Small intestine (tissue), 7 donors: Measurements from ENCODE around the gene MRPL4. TPM values are rescaled to one million over a fixed set of nuclear protein-coding genes. Genes with fewer than 3 reads are reported as not detected.
"Not testable (repeated sequence)": the region's sequence is repeated elsewhere in the genome, so short reads cannot be mapped to it uniquely, and the experiment has no call there.

Experiments used
- DNase-seq, 2 donors: peaks; one replicate each; pipeline versions ENCODE4 v3.0.0 to v3.0.0-alpha.2; 2013
- FAIRE-seq: peaks from 2 replicates; lab custom pipeline; 2012; peaks lifted over from hg19 to GRCh38; lab: Jason Lieb, UNC
- H3K27ac ChIP-seq, 3 donors: one replicate each; pipeline ENCODE4 v1.5.1; 2013; ENCODE audit warnings: low read length in 2 of 3, mild to moderate bottlenecking in 2 of 3, control low read depth in 1 of 3, inconsistent platforms in 1 of 3, low read depth in 1 of 3, moderate library complexity in 1 of 3
- H3K27me3 ChIP-seq, 3 donors: one replicate each; pipeline ENCODE4 v1.6.1; 2013; ENCODE audit warnings: low read length in 3 of 3, inconsistent platforms in 1 of 3; ENCODE audit not compliant: control insufficient read depth in 3 of 3, insufficient read depth in 3 of 3
- H3K36me3 ChIP-seq, 3 donors: one replicate each; pipeline ENCODE4 v1.6.1; 2013; ENCODE audit warnings: low read length in 3 of 3, inconsistent platforms in 1 of 3, low read depth in 1 of 3, mild to moderate bottlenecking in 1 of 3, moderate library complexity in 1 of 3; ENCODE audit not compliant: control insufficient read depth in 3 of 3, insufficient read depth in 2 of 3
- H3K4me1 ChIP-seq, 3 donors: one replicate each; pipeline ENCODE4 v1.6.1; 2013; ENCODE audit warnings: low read length in 2 of 3, inconsistent platforms in 1 of 3, low read depth in 1 of 3, mild to moderate bottlenecking in 1 of 3, moderate library complexity in 1 of 3; ENCODE audit not compliant: control insufficient read depth in 3 of 3, insufficient read depth in 2 of 3
- H3K4me3 ChIP-seq, 3 donors: one replicate each; pipeline ENCODE4 v1.5.1; 2013; ENCODE audit warnings: low read length in 3 of 3, control low read depth in 1 of 3, inconsistent platforms in 1 of 3, low read depth in 1 of 3, mild to moderate bottlenecking in 1 of 3, moderate library complexity in 1 of 3
- H3K9me3 ChIP-seq, 2 donors: one replicate each; pipeline ENCODE4 v1.6.1; 2013; ENCODE audit warnings: low read depth in 1 of 2, low read length in 1 of 2; ENCODE audit not compliant: control insufficient read depth in 2 of 2, insufficient read depth in 1 of 2
- WGBS, 3 donors: extraction: QIAGEN DNeasy Blood & Tissue Kit; methylation state at CpG; one replicate each; pipeline ENCODE4 v1.1.7; 2013; 5-methylcytosine and 5-hydroxymethylcytosine counted together
- polyA plus RNA-seq, 4 donors: library from polyadenylated mRNA; stranded (reverse) in 3 of 4; unstranded in 1 of 4; fragments of 200-250 nt in 3 of 4; fragments of 120-200 nt in 1 of 4; gene quantifications; one replicate each; pipeline versions ENCODE4 v1.2.1 to v1.2.3, GENCODE V29; 2013
- donor health status: healthy with polysubstance abuse.
- donor health status: control.
- donor health status: control.
- donor health status: Bipolar disorder and iron deficiency.
- donor health status: healthy.

MRPL4 gene
- polyA plus RNA-seq, 4 donors: 35.0 to 85.8 (median 48.0) TPM

- 2 to 4% (median 4%) methylated on average over 45 to 51 of the region's 51 CpGs for WGBS, 3 donors
- peak within 1 kb of the TSS; percentile 67 to 93 (median 79) for H3K27ac ChIP-seq
- H3K36me3 ChIP-seq: peaks cover 0 to 7% (median 3%) of the 10 kb centered on the region in 3 donors
- DNase-seq: peak; percentile 52 to 92
- peak within 1 kb of the TSS; percentile 52 to 63 (median 61) for H3K4me3 ChIP-seq
- peaks cover 0 to 17% (median 0%) of the 10 kb centered on the region in 3 donors for H3K4me1 ChIP-seq
- H3K27me3 ChIP-seq: peaks cover 0 to 29% (median 0%) of the 10 kb centered on the region in 3 donors
- no peaks in the 10 kb centered on the region for H3K9me3 ChIP-seq
- FAIRE-seq: no peak
Observed at GRCh38 chr19:10270616-10271394, 18.8 kb downstream of the MRPL4 start, which contains the start of gene ICAM1. Gene ICAM1 (plus strand): TSS chr19:10271120. CDS start chr19:10271160, 40 bp downstream.

- no peaks in the 10 kb centered on the region for H3K9me3 ChIP-seq
- peaks cover 0 to 17% (median 0%) of the 10 kb centered on the region in 3 donors for H3K4me1 ChIP-seq
- WGBS, 3 donors: 15 to 25% (median 15%) methylated on average over 12 of the region's 12 CpGs
- FAIRE-seq (no peak), DNase-seq (peak in 1 of 2 donors; percentile 40)
- H3K4me3 ChIP-seq: peak overlapping the region; percentile 52 to 63 (median 61)
- H3K27ac ChIP-seq: peak overlapping the region in 2 of 3 donors; percentile 16 to 93
- H3K27me3 ChIP-seq: peaks cover 0 to 29% (median 0%) of the 10 kb centered on the region in 3 donors
- H3K36me3 ChIP-seq: peaks cover 0 to 7% (median 3%) of the 10 kb centered on the region in 3 donors
Observed at GRCh38 chr19:10271543-10272086, 19.6 kb downstream of the MRPL4 start.

GRCh38 chr19:10274589-10274988 lies 22.6 kb downstream of the MRPL4 start:
- FAIRE-seq: no peak
- WGBS, 3 donors: 83 to 89% (median 87%) methylated on average over 10 of the region's 10 CpGs

GRCh38 chr19:10277795-10278589 lies 26.0 kb downstream of the MRPL4 start:
- Histone ChIP-seq H3K36me3 (peaks cover 0 to 11% (median 3%) of the 10 kb centered on the region in 3 donors), H3K27me3 (peaks cover 0 to 5% (median 0%) of the 10 kb centered on the region in 3 donors), H3K27ac (no peak overlapping the region), H3K9me3 (no peaks in the 10 kb centered on the region), H3K4me1 (no peaks in the 10 kb centered on the region), H3K4me3 (no peak overlapping the region)
- DNase-seq (no peak), FAIRE-seq (no peak)
- 85 to 90% (median 87%) methylated on average over 9 of the region's 9 CpGs for WGBS, 3 donors

More at GRCh38 chr19:10274589-10274988, 22.6 kb downstream of the MRPL4 start:
- Histone ChIP-seq H3K36me3 (peaks cover 0 to 9% (median 3%) of the 10 kb centered on the region in 3 donors), H3K27ac (no peak overlapping the region), H3K27me3 (peaks cover 0 to 33% (median 0%) of the 10 kb centered on the region in 3 donors), H3K9me3 (no peaks in the 10 kb centered on the region), H3K4me1 (peaks cover 0 to 16% (median 0%) of the 10 kb centered on the region in 3 donors), H3K4me3 (no peak overlapping the region)
- DNase-seq: no peak

GRCh38 chr19:10278935-10279334 lies 26.9 kb downstream of the MRPL4 start:
- Histone ChIP-seq H3K4me1 (no peaks in the 10 kb centered on the region), H3K27ac (no peak overlapping the region), H3K9me3 (no peaks in the 10 kb centered on the region), H3K27me3 (peaks cover 0 to 5% (median 0%) of the 10 kb centered on the region in 3 donors), H3K4me3 (no peak overlapping the region), H3K36me3 (peaks cover 0 to 19% (median 3%) of the 10 kb centered on the region in 3 donors)
- DNase-seq (no peak), FAIRE-seq (no peak)
- WGBS, 3 donors: 96 to 100% (median 99%) methylated on average over 1 of the region's 1 CpG

GRCh38 chr19:10279737-10280442 lies 27.9 kb downstream of the MRPL4 start:
- Histone ChIP-seq H3K36me3 (peaks cover 0 to 25% (median 4%) of the 10 kb centered on the region in 3 donors), H3K4me1 (no peaks in the 10 kb centered on the region), H3K27me3 (peaks cover 0 to 5% (median 0%) of the 10 kb centered on the region in 3 donors), H3K9me3 (no peaks in the 10 kb centered on the region), H3K4me3 (no peak overlapping the region), H3K27ac (no peak overlapping the region)
- FAIRE-seq: no peak
- no peak for DNase-seq
- 74 to 87% (median 76%) methylated on average over 5 of the region's 5 CpGs for WGBS, 3 donors

GRCh38 chr19:10282043-10282442 lies 30.0 kb downstream of the MRPL4 start:
- not testable (repeated sequence) for H3K27ac ChIP-seq, FAIRE-seq, H3K27me3 ChIP-seq, H3K4me3 ChIP-seq, H3K4me1 ChIP-seq, H3K9me3 ChIP-seq, DNase-seq
- peaks cover 0 to 29% (median 2%) of the 10 kb centered on the region in 3 donors for H3K36me3 ChIP-seq
- 84 to 93% (median 92%) methylated on average over 5 of the region's 5 CpGs for WGBS, 3 donors
